H9 (cell line): ENCODE data around the gene CDCP2. TPM values are rescaled to one million over a fixed set of nuclear protein-coding genes. Genes with fewer than 3 reads are reported as not detected.

Source experiments
- DNase-seq: peaks from one replicate; pipeline ENCODE4 v3.0.0-alpha.2; 2017
- H2AFZ ChIP-seq: one replicate; pipeline ENCODE4 v1.6.1; 2013; ENCODE audit warnings: mild to moderate bottlenecking, low read length, control low read depth, moderate library complexity
- H2AK5ac ChIP-seq: 2 replicates; pipeline ENCODE4 v1.6.1; 2013; ENCODE audit warnings: low read length, control low read depth, mixed read lengths; ENCODE audit not compliant: insufficient read length
- H2BK120ac ChIP-seq: one replicate; pipeline ENCODE4 v1.6.1; 2013; ENCODE audit warnings: low read depth, mild to moderate bottlenecking, low read length, control low read depth, inconsistent platforms; ENCODE audit not compliant: poor library complexity, severe bottlenecking
- H2BK12ac ChIP-seq: 2 replicates; pipeline ENCODE4 v1.6.1; 2013; ENCODE audit warnings: low read length, control low read depth, mixed read lengths, low read depth; ENCODE audit not compliant: insufficient read length
- H2BK15ac ChIP-seq: 2 replicates; pipeline ENCODE4 v1.6.1; 2013; ENCODE audit warnings: low read depth, low read length, control low read depth
- H2BK20ac ChIP-seq: one replicate; pipeline ENCODE4 v1.6.1; 2013; ENCODE audit warnings: low read depth, mild to moderate bottlenecking, low read length, control low read depth, inconsistent platforms; ENCODE audit not compliant: poor library complexity, severe bottlenecking
- H2BK5ac ChIP-seq: 2 replicates; pipeline ENCODE4 v1.6.1; 2013; ENCODE audit warnings: low read length, control low read depth, mixed read lengths; ENCODE audit not compliant: insufficient read length
- H3K14ac ChIP-seq: 2 replicates; pipeline ENCODE4 v1.6.1; 2013; ENCODE audit warnings: low read length, control low read depth; ENCODE audit not compliant: insufficient read depth
- H3K18ac ChIP-seq: 2 replicates; pipeline ENCODE4 v1.6.1; 2013; ENCODE audit warnings: low read depth, mild to moderate bottlenecking, mixed read lengths, low read length, control low read depth; ENCODE audit not compliant: insufficient read length
- H3K23ac ChIP-seq: 2 replicates; pipeline ENCODE4 v1.6.1; 2013; ENCODE audit warnings: low read length, control low read depth, mixed read lengths, low read depth; ENCODE audit not compliant: insufficient read length
- H3K23me2 ChIP-seq: 2 replicates; pipeline ENCODE4 v1.6.1; 2013; ENCODE audit warnings: low read depth, mild to moderate bottlenecking, mixed read lengths, low read length, control low read depth; ENCODE audit not compliant: insufficient read length, poor library complexity, severe bottlenecking
- H3K27ac ChIP-seq: 2 replicates; pipeline ENCODE4 v1.5.1; 2013; ENCODE audit warnings: low read length, control low read depth, mixed read lengths, low read depth; ENCODE audit not compliant: insufficient read length
- H3K27me3 ChIP-seq: 2 replicates; pipeline ENCODE4 v1.6.1; 2013; ENCODE audit warnings: low read length, control low read depth, inconsistent platforms; ENCODE audit not compliant: insufficient read depth
- H3K4ac ChIP-seq: 2 replicates; pipeline ENCODE4 v1.6.1; 2013; ENCODE audit warnings: low read depth, mild to moderate bottlenecking, control low read depth, inconsistent platforms, low read length, moderate library complexity
- H3K4me1 ChIP-seq: 2 replicates; pipeline ENCODE4 v1.6.1; 2013; ENCODE audit warnings: low read length, control low read depth, inconsistent platforms; ENCODE audit not compliant: insufficient read depth
- H3K4me2 ChIP-seq: 2 replicates; pipeline ENCODE4 v1.6.1; 2013; ENCODE audit warnings: low read length, control low read depth, mixed read lengths; ENCODE audit not compliant: insufficient read length, insufficient read depth
- H3K56ac ChIP-seq: 2 replicates; pipeline ENCODE4 v1.6.1; 2013; ENCODE audit warnings: low read depth, mild to moderate bottlenecking, mixed read lengths, low read length, control low read depth; ENCODE audit not compliant: insufficient read length
- H3K79me1 ChIP-seq: 2 replicates; pipeline ENCODE4 v1.6.1; 2013; ENCODE audit warnings: low read depth, mild to moderate bottlenecking, moderate library complexity, low read length, control low read depth, inconsistent platforms; ENCODE audit not compliant: insufficient read depth, poor library complexity, severe bottlenecking
- H3K79me2 ChIP-seq: 2 replicates; pipeline ENCODE4 v1.6.1; 2013; ENCODE audit warnings: low read length, control low read depth, inconsistent platforms; ENCODE audit not compliant: insufficient read depth
- H3K9ac ChIP-seq: 2 replicates; pipeline ENCODE4 v1.6.1; 2013; ENCODE audit warnings: low read length, control low read depth, mixed read lengths; ENCODE audit not compliant: insufficient read length; ENCODE audit errors: extremely low read depth
- H3K9me3 ChIP-seq: one replicate; pipeline ENCODE4 v1.6.1; 2013; ENCODE audit warnings: low read depth, low read length, inconsistent platforms; ENCODE audit not compliant: control insufficient read depth
- H3T11ph ChIP-seq: one replicate; pipeline ENCODE4 v1.6.1; 2013; ENCODE audit warnings: mild to moderate bottlenecking, low read length, control low read depth, inconsistent platforms
- H4K20me1 ChIP-seq: one replicate; pipeline ENCODE4 v1.6.1; 2013; ENCODE audit not compliant: control insufficient read depth, insufficient read length, insufficient read depth
- H4K5ac ChIP-seq: 2 replicates; pipeline ENCODE4 v1.6.1; 2013; ENCODE audit warnings: low read depth, mild to moderate bottlenecking, mixed read lengths, low read length, control low read depth; ENCODE audit not compliant: insufficient read length
- H4K8ac ChIP-seq: replicated peaks from 2 replicates; pipeline ENCODE4 v1.6.1; 2013; ENCODE audit warnings: low read length, control low read depth, mixed read lengths, low read depth; ENCODE audit not compliant: insufficient read length
- H4K91ac ChIP-seq: 2 replicates; pipeline ENCODE4 v1.6.1; 2013; ENCODE audit warnings: low read depth, mild to moderate bottlenecking, moderate library complexity, mixed read lengths, low read length, control low read depth; ENCODE audit not compliant: insufficient read length
- H3K27ac Mint-ChIP-seq, 3 experiments: 2 replicates in 2 of 3; 3 replicates in 1 of 3; pipeline ENCODE4 v1.8.0; 2020 to 2021; ENCODE audit warnings: mixed read lengths in 3 of 3, mild to moderate bottlenecking in 1 of 3, moderate library complexity in 1 of 3
- H3K27me3 Mint-ChIP-seq: 2 replicates; pipeline ENCODE4 v1.8.0; 2021; ENCODE audit warnings: low read depth, mild to moderate bottlenecking, moderate library complexity, mixed read lengths
- H3K36me3 Mint-ChIP-seq, 3 experiments: 2 replicates in 2 of 3; 3 replicates in 1 of 3; pipeline ENCODE4 v1.8.0; 2020 to 2021; ENCODE audit warnings: low read depth in 3 of 3, mixed read lengths in 3 of 3; ENCODE audit not compliant: insufficient read depth in 1 of 3
- H3K4me1 Mint-ChIP-seq, 2 experiments: 2 replicates each; pipeline ENCODE4 v1.8.0; 2020; ENCODE audit warnings: mixed read lengths in 2 of 2
- H3K4me3 Mint-ChIP-seq, 2 experiments: 2 replicates in 1 of 2; 3 replicates in 1 of 2; pipeline ENCODE4 v1.8.0; 2020 to 2021; ENCODE audit warnings: mild to moderate bottlenecking in 2 of 2, mixed read lengths in 2 of 2, moderate library complexity in 1 of 2
- H3K9me3 Mint-ChIP-seq, 2 experiments: 2 replicates in 1 of 2; 3 replicates in 1 of 2; pipeline ENCODE4 v1.8.0; 2020; ENCODE audit warnings: mild to moderate bottlenecking in 2 of 2, mixed read lengths in 2 of 2, moderate library complexity in 1 of 2
- WGBS: extraction: QIAGEN DNeasy Blood & Tissue Kit; methylation state at CpG from one replicate; pipeline ENCODE4 v1.1.7; 2013; ENCODE audit warnings: missing lambda C conversion rate, low lambda C conversion rate, mixed read lengths; ENCODE audit not compliant: insufficient read length; ENCODE audit errors: extremely low coverage; 5-methylcytosine and 5-hydroxymethylcytosine counted together
- total RNA-seq: library from RNA; stranded (reverse); gene quantifications from 2 replicates; pipeline ENCODE4 v1.2.1, GENCODE V29; 2021
- TF ChIP-seq, protein P1 (sequence below): fragments of 200-600 bp; sonication (generic); conservative IDR thresholded peaks from 3 replicates; pipeline ENCODE4 v1.8.0; 2021; ENCODE audit warnings: antibody characterized with exemption, mild to moderate bottlenecking

CDCP2 gene
- total RNA-seq, 1 experiment from 2014 or later, result not detected

DNA sequence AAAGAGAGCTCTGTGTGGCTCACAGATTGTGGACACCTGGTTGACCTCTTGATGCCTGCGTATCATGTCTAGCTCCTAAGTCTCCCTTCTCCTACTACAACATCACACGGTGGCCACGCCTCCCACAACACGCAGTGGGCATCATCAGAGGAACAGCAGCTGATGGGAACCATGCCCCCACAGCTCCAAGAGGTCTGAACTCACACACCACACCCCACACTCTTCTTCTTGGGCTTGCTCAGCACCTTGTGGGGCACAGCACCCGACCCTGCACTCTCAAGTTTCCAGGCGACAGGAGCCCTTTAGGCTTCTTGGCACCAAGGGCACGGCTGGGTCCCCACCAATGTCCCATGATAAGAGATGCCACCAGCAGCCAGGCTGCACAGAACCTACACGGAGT is 18.8 kb upstream of the CDCP2 start:
- no CpG with 5 or more reads among the region's 8 CpGs for WGBS

More for the DNA sequence above, 18.8 kb upstream of the CDCP2 start:
- DNase-seq, result no peak
- Histone ChIP-seq H4K20me1 (no peaks in the 10 kb centered on the region), H3T11ph (no peak overlapping the region), H3K23ac (no peak overlapping the region), H2AK5ac (no peak overlapping the region), H3K9ac (no peak overlapping the region), H3K79me1 (no peaks in the 10 kb centered on the region), H2BK20ac (no peak overlapping the region), H2BK12ac (no peak overlapping the region), H3K56ac (no peak overlapping the region), H3K18ac (no peak overlapping the region), H3K23me2 (no peaks in the 10 kb centered on the region), H3K27me3 (no peaks in the 10 kb centered on the region), H2AFZ (no peak overlapping the region), H2BK120ac (no peak overlapping the region), H3K27ac (no peak overlapping the region), H2BK5ac (no peak overlapping the region), H3K79me2 (no peaks in the 10 kb centered on the region), H4K91ac (no peak overlapping the region), H3K4me1 (no peaks in the 10 kb centered on the region), H4K8ac (no peak overlapping the region), H3K9me3 (no peaks in the 10 kb centered on the region), H3K4ac (no peak overlapping the region), H4K5ac (no peak overlapping the region), H3K14ac (no peak overlapping the region; the same call in 1 of the 2 replicates), H3K4me2 (no peak overlapping the region), H2BK15ac (no peak overlapping the region)
- Mint-ChIP-seq H3K36me3 (no peaks in the 10 kb centered on the region; a peak in 1 of 7 replicates), H3K9me3 (no peaks in the 10 kb centered on the region), H3K27ac (0 out of 7 replicates have a peak overlapping the region, but pooled peaks of 1 of the 3 experiments have one; percentile 9), H3K4me3 (no peak overlapping the region; a peak in 1 of 5 replicates), H3K4me1 (peaks cover 4 to 9% of the 10 kb centered on the region in 2 experiments), H3K27me3 (peaks cover 2% of the 10 kb centered on the region; the same call in 1 of the 2 replicates)
- TF ChIP-seq, protein P1, sequence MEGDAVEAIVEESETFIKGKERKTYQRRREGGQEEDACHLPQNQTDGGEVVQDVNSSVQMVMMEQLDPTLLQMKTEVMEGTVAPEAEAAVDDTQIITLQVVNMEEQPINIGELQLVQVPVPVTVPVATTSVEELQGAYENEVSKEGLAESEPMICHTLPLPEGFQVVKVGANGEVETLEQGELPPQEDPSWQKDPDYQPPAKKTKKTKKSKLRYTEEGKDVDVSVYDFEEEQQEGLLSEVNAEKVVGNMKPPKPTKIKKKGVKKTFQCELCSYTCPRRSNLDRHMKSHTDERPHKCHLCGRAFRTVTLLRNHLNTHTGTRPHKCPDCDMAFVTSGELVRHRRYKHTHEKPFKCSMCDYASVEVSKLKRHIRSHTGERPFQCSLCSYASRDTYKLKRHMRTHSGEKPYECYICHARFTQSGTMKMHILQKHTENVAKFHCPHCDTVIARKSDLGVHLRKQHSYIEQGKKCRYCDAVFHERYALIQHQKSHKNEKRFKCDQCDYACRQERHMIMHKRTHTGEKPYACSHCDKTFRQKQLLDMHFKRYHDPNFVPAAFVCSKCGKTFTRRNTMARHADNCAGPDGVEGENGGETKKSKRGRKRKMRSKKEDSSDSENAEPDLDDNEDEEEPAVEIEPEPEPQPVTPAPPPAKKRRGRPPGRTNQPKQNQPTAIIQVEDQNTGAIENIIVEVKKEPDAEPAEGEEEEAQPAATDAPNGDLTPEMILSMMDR, result no peak
